GM23248 (cell line): ENCODE data around the gene EBF3.

ENCODE experiments used
- EZH2 ChIP-seq: fragments of 200-600 bp; sonication (generic); IDR thresholded peaks from 2 replicates; pipeline ENCODE4 v1.6.1; 2018; ENCODE audit warnings: antibody characterized with exemption, mild to moderate bottlenecking; ENCODE audit not compliant: insufficient read depth, poor library complexity, severe bottlenecking
- EZH2phosphoT487 ChIP-seq: fragments of 200-600 bp; sonication (generic); IDR thresholded peaks from 2 replicates; pipeline ENCODE4 v1.6.1; 2018; ENCODE audit warnings: antibody characterized with exemption, moderate library complexity, mild to moderate bottlenecking, low read depth; ENCODE audit not compliant: insufficient read depth

GRCh38 chr10:130009228-130009627 is 45.2 kb upstream of the EBF3 start:
- TF ChIP-seq EZH2 = no peak
- no peak for TF ChIP-seq EZH2phosphoT487
